ENCODE data around the gene RPS8.

The RPS8 gene

DNA sequence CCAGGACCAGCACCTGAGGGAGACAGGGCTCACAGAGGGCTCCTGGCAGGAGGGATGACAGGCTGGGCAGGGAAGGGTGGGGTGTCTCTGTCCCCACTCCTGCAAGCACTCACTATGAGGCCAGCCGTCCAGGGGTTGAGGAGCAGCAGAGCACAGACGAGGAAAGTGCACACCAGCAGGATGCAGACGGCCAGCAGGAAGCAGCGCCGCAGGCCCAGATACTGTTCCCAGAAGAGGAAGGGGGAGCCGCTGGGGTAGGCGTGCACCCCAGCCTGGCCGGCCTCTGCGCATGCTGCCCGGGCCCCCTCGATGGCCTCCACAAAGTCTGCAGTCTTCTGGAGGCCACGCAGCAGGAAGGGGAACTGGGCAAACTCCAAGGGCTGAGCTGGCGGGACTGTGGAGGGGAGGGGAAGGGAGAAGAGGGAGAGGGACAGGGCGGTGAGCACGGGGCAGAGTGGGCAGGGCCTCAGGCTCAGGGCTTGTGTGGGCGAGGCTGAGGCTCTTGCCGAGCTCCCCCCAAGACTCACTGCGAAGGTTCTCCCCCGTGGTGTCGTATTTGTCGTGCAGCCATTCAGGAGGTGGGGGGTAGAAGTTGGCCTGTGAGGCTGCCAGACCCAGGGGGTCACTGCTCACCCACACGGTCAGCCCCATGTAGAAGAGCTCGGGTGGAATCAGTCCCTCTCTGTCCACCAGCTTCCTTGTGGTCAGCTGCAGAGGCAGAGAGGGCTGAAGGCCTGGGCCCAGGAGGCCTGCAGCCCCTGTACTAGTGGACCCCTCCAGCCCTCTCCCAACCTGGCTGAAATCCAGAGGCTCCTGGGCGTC is 51.2 kb downstream of the RPS8 start:
- intact Hi-C loops (cut with DNase I; ENCODE audit: low total_unique reads) = no loop called here
- TF ChIP-seq, protein P1, sequence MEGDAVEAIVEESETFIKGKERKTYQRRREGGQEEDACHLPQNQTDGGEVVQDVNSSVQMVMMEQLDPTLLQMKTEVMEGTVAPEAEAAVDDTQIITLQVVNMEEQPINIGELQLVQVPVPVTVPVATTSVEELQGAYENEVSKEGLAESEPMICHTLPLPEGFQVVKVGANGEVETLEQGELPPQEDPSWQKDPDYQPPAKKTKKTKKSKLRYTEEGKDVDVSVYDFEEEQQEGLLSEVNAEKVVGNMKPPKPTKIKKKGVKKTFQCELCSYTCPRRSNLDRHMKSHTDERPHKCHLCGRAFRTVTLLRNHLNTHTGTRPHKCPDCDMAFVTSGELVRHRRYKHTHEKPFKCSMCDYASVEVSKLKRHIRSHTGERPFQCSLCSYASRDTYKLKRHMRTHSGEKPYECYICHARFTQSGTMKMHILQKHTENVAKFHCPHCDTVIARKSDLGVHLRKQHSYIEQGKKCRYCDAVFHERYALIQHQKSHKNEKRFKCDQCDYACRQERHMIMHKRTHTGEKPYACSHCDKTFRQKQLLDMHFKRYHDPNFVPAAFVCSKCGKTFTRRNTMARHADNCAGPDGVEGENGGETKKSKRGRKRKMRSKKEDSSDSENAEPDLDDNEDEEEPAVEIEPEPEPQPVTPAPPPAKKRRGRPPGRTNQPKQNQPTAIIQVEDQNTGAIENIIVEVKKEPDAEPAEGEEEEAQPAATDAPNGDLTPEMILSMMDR (IDR thresholded peaks at IDR 0.05) = no peak
- no peaks in the 10 kb centered on the region for H3K9me3 ChIP-seq
- peak; percentile 78 to 87 for DNase-seq
- peaks cover 0 to 20% (median 0%) of the 10 kb centered on the region in 3 donors for H3K36me3 ChIP-seq
- peak overlapping the region in 1 of 2 donors; percentile 8 for H3K4me3 ChIP-seq
- no peaks in the 10 kb centered on the region for H3K4me1 ChIP-seq
- H3K27ac ChIP-seq = peak overlapping the region in 1 of 2 donors; percentile 28
- no peaks in the 10 kb centered on the region for H3K27me3 ChIP-seq

DNA sequence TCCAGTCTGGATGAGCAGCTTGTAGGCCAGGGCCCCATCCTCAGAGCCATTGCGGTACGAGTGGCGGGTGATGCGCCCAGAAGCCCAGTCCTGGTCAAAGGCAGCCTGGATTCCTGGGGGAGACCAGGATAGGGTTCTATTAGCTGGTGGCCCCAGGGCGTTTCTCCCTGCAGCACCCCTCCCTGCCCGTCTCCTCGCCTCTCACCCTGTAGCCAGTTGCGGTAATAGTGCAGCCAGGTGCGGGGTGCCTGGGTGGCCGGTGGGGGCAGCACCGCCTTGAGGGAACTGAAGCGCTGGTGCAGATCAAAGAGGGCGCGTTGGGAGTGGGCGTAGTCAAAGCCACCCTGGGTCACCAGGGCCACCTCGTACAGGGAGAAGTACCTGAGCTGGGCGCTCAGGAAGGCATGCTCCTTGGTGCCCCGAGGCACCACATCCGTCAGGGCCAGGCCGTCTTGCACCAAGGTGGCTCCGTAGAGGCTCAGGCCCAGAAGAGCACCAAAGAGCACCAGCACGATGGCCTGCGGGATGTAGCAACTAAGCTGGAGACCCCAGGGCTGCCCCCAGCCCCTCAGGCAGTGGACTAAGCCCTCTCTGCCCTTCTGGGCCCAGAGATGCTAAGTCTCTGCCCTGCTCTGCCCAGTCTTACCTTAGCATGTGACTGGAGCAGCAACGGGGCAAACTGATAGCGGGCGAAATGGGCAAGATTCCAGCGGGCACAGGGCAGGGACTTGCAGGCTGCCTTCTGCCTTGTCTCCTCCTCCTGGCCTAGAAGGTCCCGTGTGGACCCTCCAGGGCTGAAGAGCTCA is 52.1 kb downstream of the RPS8 start:
- H3K4me3 ChIP-seq = no peak overlapping the region
- H3K36me3 ChIP-seq = peaks cover 0 to 20% (median 0%) of the 10 kb centered on the region in 3 donors
- no peaks in the 10 kb centered on the region for H3K27me3 ChIP-seq
- DNase-seq = no peak
- H3K4me1 ChIP-seq = no peaks in the 10 kb centered on the region
- peak overlapping the region in 1 of 2 donors; percentile 28 for H3K27ac ChIP-seq
- no peaks in the 10 kb centered on the region for H3K9me3 ChIP-seq
- TF ChIP-seq, protein P1 (IDR thresholded peaks at IDR 0.05) = no peak
- intact Hi-C loops (cut with DNase I; ENCODE audit: low total_unique reads) = no loop called here

DNA sequence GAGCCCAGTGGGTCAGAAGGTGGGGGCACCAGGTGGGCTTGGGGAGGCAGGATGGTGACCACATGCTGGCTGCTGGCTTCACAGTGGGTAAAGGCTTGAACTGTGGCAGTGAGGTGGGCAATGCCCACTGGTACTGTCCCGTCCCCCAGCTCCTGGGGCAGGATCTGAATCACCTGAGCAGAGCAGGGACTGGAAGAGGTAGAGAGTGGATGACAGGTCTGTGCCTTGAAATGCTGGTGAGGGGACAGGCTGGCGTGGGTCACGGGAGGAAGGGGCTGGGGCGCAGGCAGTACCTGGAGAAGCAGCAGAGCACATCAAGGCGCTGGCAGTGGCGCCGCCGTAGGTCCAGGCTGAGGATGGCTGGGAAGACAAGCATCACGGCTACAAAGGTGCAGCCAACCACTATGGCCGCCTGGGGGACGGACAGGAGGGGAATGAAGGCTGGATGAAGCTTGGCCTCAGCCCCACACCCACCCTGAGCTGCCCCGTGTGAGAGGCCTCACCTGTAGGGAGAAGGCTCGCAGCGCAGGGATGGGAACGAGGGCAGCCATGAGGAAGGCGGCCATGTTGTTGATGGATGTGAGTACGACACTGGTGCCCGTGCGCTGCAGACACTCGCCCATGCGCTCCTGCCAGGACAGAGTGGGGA is 52.8 kb downstream of the RPS8 start:
- no peak overlapping the region for H3K4me3 ChIP-seq
- no peaks in the 10 kb centered on the region for H3K4me1 ChIP-seq
- TF ChIP-seq, protein P1 (IDR thresholded peaks at IDR 0.05) = no peak
- H3K9me3 ChIP-seq = no peaks in the 10 kb centered on the region
- DNase-seq = no peak
- peaks cover 0 to 20% (median 0%) of the 10 kb centered on the region in 3 donors for H3K36me3 ChIP-seq
- no peaks in the 10 kb centered on the region for H3K27me3 ChIP-seq
- intact Hi-C loops (cut with DNase I; ENCODE audit: low total_unique reads) = no loop called here
- no peak overlapping the region for H3K27ac ChIP-seq

All from tibial artery (tissue), 4 donors.